SKM-1 (cell line): ENCODE results near the gene FNIP2.
"Not testable (repeated sequence)": the region's sequence is repeated elsewhere in the genome, so short reads cannot be mapped to it uniquely, and the experiment has no call there.

Source experiments
- DNase-seq: peaks from one replicate; lab custom pipeline; 2025; ENCODE audit not compliant: unreplicated experiment; lab: John Stamatoyannopoulos, UW

The FNIP2 gene

GRCh38 chr4:158813113-158813512 is 44.3 kb downstream of the FNIP2 start:
- DNase-seq: no peak

GRCh38 chr4:158814207-158814606 is 45.4 kb downstream of the FNIP2 start:
- DNase-seq: no peak

GRCh38 chr4:158814636-158815330 is 46.0 kb downstream of the FNIP2 start:
- no peak for DNase-seq

GRCh38 chr4:158816955-158817354 is 48.1 kb downstream of the FNIP2 start:
- DNase-seq: peak; percentile 10

GRCh38 chr4:158817562-158818296 is 48.9 kb downstream of the FNIP2 start:
- DNase-seq: peak; percentile 51

DNA sequence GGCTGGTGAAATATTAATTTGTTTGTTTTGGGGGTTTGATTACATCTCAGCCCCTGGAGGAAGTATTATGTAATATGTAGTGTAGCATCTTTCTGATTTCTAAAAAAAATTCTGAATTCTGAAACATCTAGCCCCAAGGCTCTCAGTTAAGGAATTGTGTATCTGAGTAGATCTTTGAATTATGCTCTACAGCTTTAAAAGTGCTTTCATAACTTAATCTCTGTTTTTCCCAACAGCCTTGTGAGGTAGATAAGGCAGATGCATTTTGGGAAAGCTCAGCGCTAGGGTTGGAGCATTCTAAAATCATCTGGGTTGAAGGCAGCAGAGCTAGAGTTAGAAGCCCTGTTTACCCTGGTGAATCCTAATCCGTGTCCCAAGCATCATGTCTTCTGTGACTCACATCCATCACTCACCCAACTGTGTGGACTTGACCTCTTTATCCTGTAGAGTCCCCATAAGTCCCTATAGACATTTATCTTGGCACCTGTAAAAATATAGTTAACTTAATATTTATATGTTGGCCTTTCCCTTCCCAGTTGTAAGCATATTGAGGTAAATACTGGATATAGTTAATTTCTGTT is 49.8 kb downstream of the FNIP2 start:
- DNase-seq: no peak

- DNase-seq: no peak
Observed at GRCh38 chr4:158819942-158820786, 51.3 kb downstream of the FNIP2 start.

DNA sequence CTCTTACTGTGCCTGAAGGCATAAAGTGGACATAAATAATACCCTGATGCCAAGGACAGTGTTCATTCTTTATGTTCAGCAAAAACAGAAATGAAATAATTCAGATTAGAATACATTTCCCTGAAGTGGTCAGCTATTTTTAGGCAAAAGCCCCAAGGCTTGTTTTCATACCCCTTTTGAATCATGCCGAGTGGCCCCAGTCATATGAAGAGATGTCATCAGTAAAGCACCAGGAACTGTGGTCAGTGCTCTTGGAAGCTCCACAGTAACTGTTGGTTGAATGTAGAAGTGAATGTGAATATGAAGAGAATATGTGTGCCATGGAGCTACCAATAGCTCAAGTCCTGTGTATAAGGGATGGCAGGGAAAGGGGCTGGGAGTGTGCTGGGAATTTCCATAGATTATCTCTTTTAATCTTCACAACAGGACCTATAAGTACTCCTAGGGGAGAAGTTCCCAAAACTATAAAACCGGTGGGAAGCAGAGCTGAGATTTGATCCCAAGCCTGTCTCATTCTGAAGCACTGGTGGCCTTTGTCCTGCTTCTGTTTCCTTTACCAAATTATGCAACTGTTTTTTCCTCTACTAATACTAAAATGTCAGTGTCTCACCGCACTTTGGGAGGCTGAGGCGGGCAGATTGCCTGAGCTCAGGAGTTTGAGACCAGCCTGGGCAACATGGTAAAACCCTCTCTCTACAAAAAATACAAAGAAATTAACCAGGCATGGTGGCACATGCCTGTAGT is 52.6 kb downstream of the FNIP2 start:
- DNase-seq: no peak

DNA sequence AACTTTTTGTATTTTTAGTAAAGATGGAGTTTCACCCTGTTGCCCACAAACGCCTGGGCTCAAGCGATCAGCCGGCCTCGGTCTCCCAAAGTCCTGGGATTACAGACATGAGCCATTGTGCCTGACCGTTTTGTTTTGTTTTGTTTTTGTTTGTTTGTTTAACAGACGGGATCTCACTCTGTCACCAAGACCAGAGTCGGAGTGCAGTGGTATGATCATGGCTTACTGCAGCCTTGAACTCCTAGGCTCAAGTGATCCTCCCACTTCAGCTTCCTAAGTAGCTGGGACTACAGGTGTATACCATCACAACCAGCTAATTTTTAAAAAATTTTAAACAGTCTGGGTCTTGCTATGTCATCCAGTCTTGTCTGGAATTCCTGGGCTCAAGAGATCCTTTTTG is 53.5 kb downstream of the FNIP2 start:
- DNase-seq: no peak

- no peak for DNase-seq
Observed at GRCh38 chr4:158823461-158823873, 54.6 kb downstream of the FNIP2 start.

GRCh38 chr4:158824425-158825274 is 55.8 kb downstream of the FNIP2 start:
- DNase-seq: no peak

DNA sequence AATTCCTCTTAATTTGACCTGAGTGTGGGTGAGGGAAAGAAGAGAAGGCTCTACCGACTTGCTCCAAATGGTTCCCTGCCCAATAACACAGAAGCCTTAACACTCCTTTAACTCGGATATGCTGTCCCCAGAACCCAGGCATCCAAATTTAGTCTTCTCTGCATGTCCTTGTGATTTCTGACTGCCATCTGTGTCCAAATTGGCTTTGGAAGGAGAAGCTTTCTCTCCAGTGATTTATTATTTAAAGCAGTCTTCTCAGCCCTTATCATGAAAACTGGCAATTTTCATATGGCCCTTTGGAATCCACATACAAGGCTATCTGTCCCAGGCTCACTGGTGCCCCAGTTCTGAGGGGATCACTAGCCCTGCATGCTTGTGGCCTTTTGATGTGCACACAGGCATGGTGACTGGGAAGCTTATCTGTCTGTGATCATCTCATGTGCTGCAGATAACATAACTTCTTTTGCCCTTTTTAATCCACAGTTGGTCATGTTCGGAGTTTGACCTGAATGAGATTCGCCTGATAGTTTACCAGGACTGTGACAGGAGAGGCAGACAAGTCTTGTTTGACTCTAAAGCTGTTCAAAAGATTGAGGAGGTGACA is 56.7 kb downstream of the FNIP2 start:
- no peak for DNase-seq

DNA sequence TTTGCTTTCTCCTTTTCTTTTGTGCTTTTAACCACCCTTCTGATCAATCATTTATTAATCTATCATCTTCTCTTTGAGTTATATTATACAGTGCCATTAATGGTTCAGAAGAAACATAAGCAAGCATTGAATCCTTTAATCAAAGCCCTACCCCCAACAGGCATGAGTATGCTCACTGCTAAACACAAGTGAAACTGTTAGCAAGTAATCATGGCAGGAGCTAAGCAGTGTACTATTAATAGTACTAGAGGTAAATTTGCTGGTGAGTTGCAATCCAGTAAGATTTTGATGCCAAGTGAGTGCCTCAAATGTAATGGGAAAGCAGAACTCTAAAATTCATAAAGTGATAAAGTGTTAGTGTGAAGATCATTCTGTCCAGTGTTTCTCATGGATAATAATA is 57.2 kb downstream of the FNIP2 start:
- no peak for DNase-seq

DNA sequence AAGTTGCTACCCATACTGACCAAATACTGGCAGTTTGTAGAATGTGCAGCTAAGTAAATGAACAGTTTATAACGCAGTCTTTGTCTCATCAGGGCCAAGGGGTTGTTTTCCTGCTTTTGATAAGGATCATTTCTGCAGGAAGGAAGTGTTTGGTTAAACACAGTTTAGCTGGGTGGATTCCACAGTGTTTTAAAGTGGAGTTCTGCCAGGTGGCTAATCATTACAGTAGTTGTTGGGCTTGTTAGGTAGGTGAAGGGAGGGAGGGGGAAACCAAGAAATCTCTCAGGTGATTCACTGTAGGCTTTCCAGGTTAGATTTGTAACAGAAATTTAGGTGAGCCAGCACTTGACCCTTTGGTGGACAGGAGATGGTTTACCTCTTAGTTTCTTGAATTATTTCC is 58.1 kb downstream of the FNIP2 start:
- no peak for DNase-seq

GRCh38 chr4:158827543-158827981 is 58.7 kb downstream of the FNIP2 start:
- DNase-seq: no peak

DNA sequence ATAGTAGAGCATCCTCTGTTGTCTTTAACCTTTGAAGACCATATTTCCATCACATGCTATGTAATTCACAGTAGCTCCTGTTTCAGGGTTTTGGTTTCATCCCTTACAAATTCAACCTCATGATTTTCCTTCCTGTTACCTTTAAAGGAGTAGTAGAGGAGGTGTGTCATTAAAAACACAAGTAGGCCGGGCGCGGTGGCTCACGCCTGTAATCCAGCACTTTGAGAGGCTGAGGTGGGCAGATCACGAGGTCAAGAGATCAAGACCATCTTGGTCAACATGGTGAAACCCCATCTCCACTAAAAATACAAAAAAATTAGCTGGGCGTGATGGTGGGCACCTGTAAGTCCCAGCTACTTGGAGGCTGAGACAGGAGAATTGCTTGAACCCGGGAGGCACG is 59.3 kb downstream of the FNIP2 start:
- not testable (repeated sequence) for DNase-seq

DNA sequence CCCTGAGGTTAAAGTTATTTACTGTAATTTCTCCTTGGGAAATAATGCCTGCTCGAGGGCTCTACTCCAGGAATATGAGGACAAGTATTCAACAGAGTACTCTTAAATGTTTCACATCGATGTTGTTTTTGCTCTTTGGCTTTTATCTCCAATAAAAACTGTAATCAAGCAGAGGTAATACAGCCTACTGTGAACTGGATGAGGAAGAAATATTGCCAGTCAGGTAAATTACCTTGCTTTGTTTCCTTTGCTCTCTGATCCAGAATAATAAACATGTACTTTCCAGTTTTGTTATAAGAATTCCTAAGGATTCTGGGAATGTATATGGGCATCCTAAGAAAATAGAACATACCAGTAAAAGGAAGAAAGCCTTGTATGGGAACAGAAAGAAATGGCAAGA is 60.4 kb downstream of the FNIP2 start:
- DNase-seq: no peak

GRCh38 chr4:158833602-158834001 is 64.8 kb downstream of the FNIP2 start:
- no peak for DNase-seq
